GM18858 (cell line): Measurements from ENCODE around the gene HNRNPR.

Experiments
- ATAC-seq: cut with Tn5 transposase; IDR thresholded peaks from one replicate; pipeline ENCODE4 v1.9.1; 2021; ENCODE audit not compliant: unreplicated experiment

Gene HNRNPR

DNA sequence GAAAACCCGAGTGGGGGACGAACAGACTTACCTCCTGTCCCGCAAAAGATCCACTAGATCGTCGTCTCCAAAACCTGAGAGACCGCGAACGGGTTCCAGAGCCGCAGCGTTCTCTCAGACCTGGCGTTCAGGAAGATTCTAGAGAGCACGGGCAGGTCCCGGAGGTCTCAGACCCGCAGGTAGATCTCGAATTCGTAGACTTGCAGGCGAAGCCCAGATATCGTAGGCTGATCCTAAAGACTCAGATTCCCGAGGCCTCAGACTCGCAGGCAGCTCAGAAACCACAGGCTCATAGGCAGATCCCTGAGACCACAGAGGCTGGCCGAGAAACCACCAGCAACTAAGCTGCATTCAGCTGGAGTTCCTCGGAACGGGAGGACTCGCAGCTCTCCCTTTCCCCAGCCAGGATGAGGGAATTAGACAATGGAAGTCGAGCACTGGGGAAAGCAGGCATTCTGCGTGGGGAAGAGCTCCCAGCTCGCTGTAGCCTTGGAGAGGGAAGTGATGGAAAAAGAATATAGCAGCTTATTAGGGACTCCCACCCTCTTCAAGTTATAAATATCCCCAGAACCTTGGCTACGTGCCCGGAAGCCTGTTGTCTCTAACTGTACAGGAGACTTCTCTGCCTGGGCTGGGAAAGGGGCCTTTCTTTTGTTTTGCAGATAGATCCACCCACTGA is 25.4 kb upstream of the HNRNPR start, which contains the start of gene ZNF436:
Gene ZNF436 (minus strand): TSS at position 502 of the 679 bp plus-strand sequence. CDS start 1,831 bp downstream, outside the sequence.
- no peak for ATAC-seq

DNA sequence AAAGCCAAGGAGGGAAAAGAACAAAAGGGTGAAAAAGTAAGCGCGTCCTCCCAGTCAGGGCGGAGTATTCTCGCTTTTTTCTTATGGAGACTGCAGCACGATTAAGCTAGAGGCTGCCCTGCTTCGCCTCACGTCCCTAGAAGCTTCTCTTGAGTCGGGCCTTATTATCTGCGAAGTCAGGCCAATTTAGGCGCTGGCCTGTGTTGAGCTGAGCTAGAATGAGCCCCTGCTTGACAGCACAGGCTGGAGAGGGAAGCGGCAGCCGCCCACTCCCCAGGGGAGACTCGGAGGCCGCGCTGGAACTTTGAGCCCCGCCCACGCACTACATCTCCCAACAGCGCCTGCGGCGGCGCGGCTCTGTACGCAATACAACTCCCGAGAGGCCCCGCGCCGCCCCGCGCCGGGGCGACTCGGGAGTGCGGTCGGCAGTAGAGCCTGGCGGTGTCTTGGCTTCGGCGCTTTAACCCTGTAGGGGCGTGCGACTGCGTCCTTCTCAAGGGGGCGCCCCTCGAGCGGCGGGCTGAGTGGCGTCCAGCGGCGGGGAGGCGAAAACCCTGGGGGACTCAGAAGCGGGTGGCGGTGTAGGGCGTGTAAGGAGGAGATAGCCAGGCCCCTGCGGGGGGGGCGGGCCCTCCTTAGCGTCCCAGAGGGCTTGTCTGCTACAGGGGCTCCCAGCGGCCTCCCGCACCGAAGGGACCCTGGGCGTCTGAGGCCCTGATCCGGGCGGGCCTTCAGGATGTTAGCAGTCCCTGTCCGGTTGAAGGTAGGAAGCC is 24.7 kb upstream of the HNRNPR start:
- peak; percentile 32 for ATAC-seq

DNA sequence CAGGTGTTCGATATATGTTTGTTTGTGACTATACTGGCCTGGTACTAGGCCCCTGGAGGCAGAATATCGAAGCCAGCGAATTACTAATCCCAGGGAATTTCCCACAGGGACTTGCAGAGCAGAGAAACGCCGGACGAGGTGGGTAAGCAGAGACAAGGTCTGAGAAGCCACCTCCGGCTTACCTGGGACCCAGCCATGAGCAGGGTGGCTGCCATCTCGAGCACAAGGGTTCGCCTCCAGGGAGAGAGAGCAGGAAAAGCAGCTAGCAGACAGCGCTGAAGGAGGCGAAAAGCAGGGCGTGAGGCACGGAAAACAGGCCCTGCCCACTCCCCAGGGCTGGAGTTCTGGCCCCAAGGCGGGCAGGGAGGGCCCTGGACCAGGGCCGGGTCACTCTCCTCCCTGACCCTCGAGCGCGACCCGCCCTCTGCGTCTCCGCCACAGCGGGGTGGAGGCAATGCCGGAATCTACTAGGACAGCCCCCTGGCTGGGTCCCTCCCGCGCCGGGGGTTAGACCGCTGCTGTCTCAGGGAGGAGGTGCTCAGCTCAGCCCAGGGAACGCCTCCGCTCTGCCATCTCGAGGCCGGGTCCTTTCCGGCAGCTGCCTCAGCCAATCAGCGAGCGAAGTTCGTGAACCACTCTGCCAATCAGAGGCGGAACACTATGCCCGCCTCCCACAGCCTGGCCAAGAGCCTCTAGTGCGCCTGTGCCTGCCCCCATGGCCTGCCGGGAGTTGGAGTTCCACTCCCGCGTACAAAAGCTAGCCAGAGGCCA is 23.9 kb upstream of the HNRNPR start:
- peak; percentile 89 for ATAC-seq

DNA sequence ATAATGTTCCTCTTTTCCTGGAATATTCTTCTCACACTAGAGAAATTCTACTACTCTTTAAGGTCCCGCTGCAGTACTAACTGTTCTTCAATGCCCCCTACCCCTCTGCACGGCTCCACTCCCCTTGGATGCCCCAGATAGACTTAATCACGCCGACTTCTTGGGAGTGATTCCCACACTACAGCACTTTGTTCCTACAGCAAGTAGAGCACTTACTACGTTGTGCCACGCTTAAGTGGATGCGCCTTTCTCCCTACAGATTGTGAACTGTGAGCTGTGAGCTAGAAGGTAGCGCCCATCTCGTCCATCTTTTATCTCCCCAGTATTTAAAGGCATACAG is 23.3 kb upstream of the HNRNPR start:
- ATAC-seq: no peak

DNA sequence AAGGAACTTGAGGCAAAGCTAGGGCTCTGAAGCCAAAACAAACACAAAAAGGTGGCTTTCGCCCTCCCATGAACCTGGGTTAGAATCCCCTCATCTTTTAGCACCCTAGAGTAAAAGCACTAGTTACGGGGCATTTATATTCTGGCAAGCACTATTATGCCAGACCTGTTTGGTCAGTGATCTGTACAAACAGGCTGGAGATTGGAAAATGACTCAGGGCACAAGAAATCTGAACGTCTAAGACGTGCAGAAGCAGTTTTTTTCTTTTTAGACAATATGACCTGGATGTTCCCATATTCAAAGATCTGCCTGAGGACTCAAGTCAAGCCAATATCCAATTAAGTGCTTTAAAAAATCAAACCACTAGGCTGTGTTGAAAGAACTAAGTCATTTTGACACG is 22.5 kb upstream of the HNRNPR start:
- no peak for ATAC-seq

DNA sequence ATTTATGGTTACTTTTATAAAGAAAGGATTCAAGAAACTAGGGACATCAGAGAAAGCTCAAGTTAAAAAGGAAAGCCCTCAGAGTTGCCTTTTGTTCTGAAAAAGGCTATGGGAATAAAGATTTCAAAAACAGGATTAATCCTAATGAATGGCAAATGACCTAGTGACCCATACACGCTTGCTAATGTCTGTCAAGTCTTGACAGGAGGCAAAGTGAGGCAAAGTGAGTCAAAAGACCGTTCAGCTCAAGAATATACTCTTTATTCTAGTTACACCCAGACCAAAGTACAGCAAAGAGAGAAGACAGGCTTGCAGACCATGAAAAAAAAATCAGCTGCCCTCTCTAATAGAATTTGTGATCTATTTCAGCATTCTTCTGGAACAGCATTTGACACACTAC is 22.1 kb upstream of the HNRNPR start:
- ATAC-seq: no peak

DNA sequence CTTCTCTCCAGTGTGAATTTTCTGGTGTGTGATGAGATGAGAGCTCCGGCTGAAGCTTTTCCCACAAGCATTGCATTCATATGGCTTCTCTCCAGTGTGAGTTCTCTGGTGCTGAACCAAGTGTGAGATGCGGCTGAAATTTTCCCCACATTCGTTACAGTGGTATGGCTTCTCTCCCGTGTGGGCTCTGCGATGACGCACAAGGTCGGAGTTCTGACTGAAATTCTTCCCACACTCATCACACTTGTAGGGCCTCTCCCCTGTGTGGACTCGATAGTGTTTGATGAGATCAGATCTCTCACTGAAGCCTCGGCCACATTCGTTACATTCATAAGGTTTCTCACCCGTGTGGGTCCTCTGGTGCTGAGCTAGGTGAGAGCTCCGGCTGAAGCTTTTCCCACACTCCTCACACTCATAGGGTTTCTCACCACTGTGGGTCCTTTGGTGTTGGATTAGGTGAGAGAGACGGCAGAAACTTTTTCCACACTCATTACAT is 18.2 kb upstream of the HNRNPR start:
- ATAC-seq: no peak

DNA sequence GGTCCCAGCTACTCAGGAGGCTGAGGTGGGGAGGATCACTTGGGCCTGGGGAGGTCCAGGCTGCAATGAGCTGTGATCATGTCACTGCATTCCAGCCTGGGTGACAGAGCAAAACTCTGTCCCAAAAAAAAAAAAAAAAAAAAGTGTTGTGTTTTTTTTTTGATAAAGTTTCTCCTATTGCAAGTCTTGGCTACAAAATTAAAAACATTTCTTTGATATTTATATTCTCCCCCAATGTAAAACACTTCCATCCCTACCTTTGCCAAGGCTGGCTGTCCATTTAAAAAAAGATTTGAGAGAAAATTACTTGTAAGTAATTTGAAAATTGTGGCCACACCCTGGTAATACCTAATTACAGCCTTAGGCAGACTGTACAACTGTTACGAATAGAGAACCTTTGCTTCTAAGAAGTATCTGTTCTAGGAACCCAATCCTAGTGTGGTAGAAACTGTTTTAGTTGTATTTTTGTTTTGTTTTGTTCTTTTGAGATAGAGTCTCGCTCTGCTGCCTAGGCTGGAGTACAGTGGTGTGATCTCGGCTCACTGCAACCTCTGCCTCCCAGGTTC is 14.3 kb upstream of the HNRNPR start:
- no peak for ATAC-seq

DNA sequence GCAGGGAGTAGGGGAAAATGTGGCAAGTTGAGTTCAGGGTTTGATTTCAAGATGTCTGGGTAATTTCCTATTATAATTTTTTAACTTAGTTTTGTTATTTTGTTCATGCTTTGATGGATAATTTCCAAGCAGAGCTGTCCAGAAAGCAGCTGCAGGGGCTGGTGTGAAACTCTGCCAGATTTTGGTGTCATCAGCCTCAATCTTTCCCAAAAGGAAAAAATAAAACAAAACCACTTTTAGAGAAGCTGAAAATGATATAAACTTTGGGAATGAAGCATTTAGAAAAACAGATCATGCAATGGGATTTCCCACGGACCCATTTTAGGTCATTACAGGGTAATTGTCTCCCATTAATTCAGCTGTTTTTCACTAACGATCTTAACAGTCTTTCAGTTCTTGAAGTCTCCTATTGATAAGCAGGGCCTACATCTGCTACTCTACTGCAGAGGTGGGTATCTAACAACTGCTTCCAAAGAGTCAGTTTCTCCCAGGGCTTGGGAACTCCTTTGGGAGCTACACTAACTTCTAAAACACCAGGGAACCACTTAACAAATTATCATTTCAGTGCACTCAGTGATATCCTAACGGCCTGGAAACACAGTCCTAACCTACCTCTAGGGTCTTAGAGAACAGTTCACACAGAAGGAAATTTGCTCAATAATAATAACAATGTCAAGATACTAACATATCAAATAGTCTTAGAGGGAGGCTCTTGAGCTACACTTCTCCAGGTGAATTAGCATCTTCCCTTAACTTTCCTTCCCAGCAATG is 13.2 kb upstream of the HNRNPR start:
- ATAC-seq: no peak

DNA sequence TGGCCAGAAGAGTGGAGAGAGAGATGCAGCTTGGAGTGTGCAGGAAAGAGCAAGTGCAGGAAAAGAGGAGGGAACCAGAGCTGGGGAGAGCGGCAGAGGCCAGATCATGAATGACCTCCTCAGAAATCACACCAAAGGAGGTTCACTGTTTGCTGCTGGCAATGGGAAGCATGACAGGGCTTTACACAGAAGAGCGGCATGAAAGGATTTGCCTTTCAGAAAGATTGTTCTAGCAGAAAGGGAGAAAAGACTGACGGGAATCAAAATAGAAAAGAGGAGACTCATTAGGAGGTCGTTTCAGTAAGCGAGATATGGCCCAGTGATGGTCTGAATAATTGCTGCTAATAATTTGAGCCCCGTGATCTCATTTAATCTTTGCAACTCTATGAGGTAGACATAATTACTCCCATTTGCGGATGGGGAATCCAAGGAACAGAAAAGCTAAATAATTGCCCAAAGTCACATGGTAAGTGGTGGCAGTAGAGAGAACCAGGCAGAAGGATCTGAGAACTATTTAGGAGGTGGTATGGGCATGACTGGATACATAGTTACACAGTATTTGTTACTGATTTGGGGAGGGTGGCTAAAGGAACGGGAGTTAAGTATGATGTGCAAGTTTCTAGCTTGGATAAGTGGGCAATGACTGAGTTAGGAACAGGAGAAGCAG is 12.5 kb upstream of the HNRNPR start:
- no peak for ATAC-seq

DNA sequence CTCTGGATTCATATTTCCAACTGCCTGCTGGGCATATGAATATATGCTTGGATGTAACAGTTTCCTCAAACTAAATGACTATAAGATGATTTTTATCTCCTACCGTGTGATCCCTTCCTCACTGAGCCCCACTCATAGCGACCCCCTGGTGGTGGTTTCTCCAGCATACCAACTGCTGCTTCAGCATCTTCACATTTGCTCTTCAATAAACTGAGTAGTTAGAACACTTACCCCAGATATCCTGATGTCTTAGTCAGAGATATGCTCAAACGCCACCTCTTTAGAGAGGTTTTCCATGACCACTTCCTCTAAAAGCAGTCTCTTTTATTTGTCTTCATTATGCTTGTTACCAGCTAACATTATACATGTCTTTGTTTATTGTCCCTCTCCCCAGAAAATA is 10.2 kb upstream of the HNRNPR start:
- no peak for ATAC-seq

DNA sequence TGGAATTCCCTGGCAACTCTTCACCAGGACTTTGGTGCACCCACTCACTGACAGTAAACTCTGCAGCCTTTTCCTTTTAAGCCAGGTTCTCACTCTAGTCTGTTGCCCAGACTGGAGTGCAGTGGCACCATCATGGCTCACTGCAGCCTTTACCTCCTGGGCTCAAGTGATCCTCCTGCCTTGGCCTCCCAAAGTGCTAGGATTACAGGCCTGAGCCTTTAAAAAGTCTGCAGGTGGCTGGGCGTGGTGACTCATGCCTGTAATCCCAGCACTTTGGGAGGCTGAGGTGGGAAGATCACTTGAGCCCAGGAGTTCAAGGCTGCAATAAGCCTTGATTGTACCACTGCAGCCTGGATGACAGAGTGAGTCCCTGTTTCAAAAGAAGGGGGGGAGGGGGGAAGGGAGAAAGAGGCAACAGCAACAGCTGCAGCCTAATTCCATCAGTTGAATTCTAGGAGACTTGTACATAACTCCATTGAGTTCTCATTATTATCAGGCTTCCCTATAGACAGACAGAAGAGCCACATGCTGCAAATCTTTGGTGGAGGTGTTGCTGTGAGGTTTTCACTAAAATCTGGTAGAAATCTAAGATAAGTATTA is 8.1 kb upstream of the HNRNPR start:
- no peak for ATAC-seq

DNA sequence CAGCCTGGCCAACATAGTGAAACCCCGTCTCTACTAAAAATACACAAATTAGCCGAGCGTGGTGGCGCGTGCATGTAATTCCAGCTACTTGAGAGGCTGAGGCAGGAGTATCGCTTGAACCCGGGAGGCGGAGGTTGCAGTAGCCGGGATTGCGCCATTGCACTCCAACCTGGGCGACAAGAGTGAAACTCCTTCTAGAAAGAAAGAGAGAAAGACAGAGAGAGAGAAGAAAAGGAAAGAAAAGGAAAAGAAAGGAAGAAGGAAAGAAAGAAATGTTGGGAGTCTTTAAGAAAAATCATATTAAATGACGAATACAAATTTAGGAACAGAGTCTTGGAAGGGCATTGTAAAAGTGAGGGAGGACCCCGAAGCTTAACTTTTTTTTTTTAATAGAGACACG is 1.8 kb upstream of the HNRNPR start:
- ATAC-seq: no peak

DNA sequence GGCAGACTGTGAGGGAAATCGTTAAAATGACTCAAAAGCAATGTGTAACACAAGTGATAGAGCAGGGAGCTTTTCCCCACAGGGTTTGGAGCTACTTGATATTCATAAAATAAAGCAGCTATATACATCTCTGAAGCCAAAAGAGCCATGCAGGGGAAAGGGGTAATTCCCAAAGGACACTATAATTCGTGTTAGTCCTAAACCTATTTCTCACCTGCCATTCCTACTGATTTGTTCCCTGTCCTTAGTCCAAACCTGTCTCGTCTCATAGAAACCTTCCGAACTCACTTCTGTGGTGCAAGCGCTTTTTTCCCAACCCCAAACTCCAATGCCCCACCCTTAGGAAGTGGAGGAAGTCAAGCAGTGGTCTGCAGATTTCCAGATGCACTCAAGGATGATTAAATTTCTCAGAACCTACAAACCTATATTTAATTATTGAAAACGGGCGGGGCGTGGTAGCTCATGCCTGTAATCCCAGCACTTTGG is 946 bp upstream of the HNRNPR start:
- no peak for ATAC-seq

DNA sequence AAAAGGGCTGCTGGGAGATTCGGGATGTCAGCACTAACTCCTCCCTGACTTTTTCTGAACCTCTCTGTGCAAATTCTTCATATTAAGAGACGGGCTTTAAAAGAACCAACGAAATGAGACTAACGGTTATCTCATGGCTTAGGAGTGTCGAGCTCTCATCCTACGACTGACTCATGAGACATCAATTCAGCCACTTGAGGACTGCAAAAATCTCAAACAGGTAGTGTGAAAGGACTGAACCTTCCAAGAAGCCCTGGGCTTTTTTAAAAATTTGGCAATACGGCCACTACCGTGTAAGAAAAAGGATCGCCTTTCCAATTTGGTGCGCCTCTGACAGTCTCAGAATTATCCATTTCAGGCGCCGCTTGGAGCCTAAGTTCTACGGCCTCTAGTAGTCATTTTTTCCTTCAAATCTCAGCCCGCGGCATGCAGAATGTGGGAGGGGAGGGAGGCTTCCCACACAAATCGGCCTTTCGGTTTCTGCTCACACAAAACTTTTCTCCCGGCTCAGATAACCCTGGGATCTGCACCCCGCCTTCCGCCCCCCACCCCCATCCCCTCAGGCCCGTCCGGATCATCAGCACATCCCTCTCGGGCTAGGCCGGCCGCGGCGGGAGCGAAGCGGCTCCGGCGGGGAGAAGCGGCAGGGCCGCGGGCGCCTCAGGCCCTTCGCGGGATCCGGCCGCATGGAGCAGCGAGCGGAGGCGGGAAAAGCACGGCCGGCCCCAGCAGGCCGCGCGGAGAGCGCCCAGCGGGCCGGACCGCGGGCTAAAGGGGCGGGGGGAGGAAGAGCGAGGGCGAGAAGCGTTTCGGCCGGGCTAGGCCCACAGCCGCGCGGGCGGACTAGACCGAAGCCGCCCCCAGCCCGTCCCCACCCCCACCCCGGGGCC is 618 bp downstream of the HNRNPR start:
- ATAC-seq: no peak

DNA sequence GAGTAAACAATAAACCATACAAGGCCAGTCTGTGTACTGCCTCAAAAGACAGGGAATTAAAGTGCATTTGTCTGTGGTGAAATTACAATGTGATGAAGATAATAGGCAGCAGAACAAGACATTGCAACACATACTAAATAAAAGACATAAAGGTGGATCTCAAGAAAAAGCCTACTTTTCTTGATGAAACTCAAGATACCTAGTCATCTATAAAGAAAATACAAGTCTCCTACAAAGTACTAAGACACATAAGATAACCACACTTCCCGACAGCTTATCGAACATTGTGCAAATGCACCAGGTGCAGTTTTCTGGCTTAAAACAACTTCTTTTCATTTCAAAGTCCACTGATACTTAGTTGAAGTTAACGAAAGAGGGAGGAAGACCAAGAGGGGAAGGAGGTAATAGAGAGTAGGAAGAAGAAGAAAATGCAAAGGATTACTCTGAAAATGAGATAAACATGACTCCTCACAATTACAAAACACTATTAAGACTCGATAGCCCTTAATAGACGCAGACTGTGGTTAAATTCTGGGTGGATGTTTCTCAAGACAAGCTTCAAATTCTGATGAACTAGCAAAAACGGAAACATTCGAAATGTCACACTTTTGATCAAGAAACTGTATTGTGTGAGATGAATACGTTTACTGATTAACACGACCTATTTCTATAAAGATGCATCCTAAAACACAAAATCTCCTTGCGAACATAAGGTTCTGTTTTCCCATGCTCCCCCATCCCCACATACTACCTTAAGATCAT is 2.0 kb downstream of the HNRNPR start:
- ATAC-seq: no peak

DNA sequence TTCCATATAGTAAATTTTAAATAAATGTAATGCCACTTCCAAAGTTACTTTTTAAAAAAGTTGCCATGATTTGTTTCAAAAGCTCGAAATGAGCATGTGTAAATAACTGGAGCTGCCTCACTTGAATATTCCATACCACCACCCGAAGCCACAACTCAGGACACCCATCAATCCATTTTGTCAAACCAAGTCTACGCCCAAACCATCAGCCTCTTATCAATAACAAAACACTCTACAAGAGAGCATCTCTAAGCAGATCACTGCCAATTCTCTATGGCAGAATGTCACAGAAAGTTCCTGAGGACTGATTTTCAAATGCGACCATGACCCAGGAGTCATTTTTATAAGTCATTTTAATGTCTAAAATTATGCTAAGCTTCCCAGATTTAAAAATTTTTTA is 4.5 kb downstream of the HNRNPR start:
- ATAC-seq: no peak

DNA sequence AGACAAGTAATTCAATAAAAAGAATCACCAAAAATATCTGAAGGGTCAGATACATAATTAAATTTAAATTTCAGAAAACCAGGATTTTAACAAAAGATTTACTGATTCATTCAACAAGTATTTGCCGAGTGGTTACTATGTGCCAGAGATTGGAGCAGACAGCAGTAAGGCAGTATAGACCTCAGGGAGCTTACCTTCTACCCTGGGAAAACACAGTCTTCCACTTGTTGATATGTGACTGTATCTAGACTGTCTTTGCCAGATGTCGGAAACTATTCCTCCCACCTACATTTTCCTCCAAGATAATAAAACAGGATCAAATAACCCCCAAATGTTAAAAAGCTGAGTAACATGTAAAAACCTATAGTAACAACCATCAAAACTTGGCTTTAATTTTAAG is 6.2 kb downstream of the HNRNPR start:
- no peak for ATAC-seq
